ENCODE measurements around the gene MYOM3.

- TF ChIP-seq CTCF (IDR thresholded peaks at IDR 0.05), result no peak
- no peak for TF ChIP-seq ZFX (IDR thresholded peaks at IDR 0.05; ENCODE audit: borderline replicate concordance)
Measured at GRCh38 chr1:24156542-24157260, 44.8 kb upstream of the MYOM3 start.
